SK-N-SH (cell line): ENCODE measurements around the gene BTN3A1. TPM values are rescaled to one million over a fixed set of nuclear protein-coding genes. Genes with fewer than 3 reads are reported as not detected.
"Not testable (repeated sequence)": the region's sequence is repeated elsewhere in the genome, so short reads cannot be mapped to it uniquely, and the experiment has no call there.

Experiments
- CTCF ChIA-PET: fragments of 300-600, 350-600 bp; formaldehyde crosslinking; extraction: SDS; loops from one replicate; lab custom pipeline; 2021; lab: Yijun Ruan, JAX
- POLR2A ChIA-PET: fragments of 350-600 bp; sonication (Branson Sonifier 250); formaldehyde crosslinking; extraction: SDS; loops from one replicate; lab custom pipeline; 2020; ENCODE audit warnings: antibody characterized with exemption, inconsistent platforms; lab: Yijun Ruan, JAX
- DNase-seq: peaks from one replicate; pipeline ENCODE4 v3.0.0; 2012
- H2AFZ ChIP-seq: fragments of 200-600 bp; sonication (generic); 2 replicates; pipeline ENCODE4 v1.8.1; 2016; ENCODE audit warnings: antibody characterized with exemption, mild to moderate bottlenecking, low read depth
- H3F3A ChIP-seq: fragments of 200-600 bp; sonication (generic); replicated peaks from 2 replicates; pipeline ENCODE3; 2016; ENCODE audit warnings: antibody characterized with exemption, mild to moderate bottlenecking; ENCODE audit not compliant: insufficient read depth
- H3K27ac ChIP-seq, 2 experiments: fragments of 200-500 bp in 1 of 2; fragments of 200-600 bp in 1 of 2; sonication (Bioruptor generic) in 1 of 2; sonication (generic), shearing (Covaris generic) in 1 of 2; 2 replicates each; pipeline versions ENCODE4 v1.5.1 to v1.6.1; 2014 to 2016; ENCODE audit warnings: low read depth in 2 of 2, inconsistent platforms in 1 of 2, low read length in 1 of 2, mild to moderate bottlenecking in 1 of 2, mixed read lengths in 1 of 2
- H3K27me3 ChIP-seq: fragments of 200-600 bp; sonication (generic), shearing (Covaris generic); 2 replicates; pipeline ENCODE4 v1.6.1; 2016; ENCODE audit warnings: mixed run types; ENCODE audit not compliant: insufficient read depth
- H3K36me3 ChIP-seq, 2 experiments: fragments of 200-500 bp in 1 of 2; fragments of 200-600 bp in 1 of 2; sonication (Bioruptor generic) in 1 of 2; sonication (generic) in 1 of 2; replicated peaks in 1 of 2; 2 replicates each; pipeline versions ENCODE3 to v1.5.1; 2014 to 2016; ENCODE audit warnings: low read length in 1 of 2, mild to moderate bottlenecking in 1 of 2; ENCODE audit not compliant: insufficient read depth in 2 of 2, control insufficient read depth in 1 of 2
- H3K4me1 ChIP-seq, 2 experiments: fragments of 200-500 bp in 1 of 2; fragments of 200-600 bp in 1 of 2; sonication (Bioruptor generic) in 1 of 2; sonication (generic), shearing (Covaris generic) in 1 of 2; 2 replicates each; pipeline versions ENCODE4 v1.5.1 to v1.6.1; 2014 to 2016; ENCODE audit warnings: low read depth in 1 of 2, low read length in 1 of 2, mixed run types in 1 of 2; ENCODE audit not compliant: insufficient read depth in 2 of 2, control insufficient read depth in 1 of 2
- H3K4me2 ChIP-seq: fragments of 200-600 bp; sonication (generic), shearing (Covaris generic); 2 replicates; pipeline ENCODE4 v1.6.1; 2017; ENCODE audit warnings: mixed run types
- H3K4me3 ChIP-seq, 2 experiments: fragments of 200-500 bp in 1 of 2; fragments of 200-600 bp in 1 of 2; sonication (Bioruptor generic) in 1 of 2; sonication (generic), shearing (Covaris generic) in 1 of 2; 2 replicates each; pipeline versions ENCODE4 v1.5.1 to v1.8.1; 2014 to 2016; ENCODE audit warnings: low read depth in 2 of 2, inconsistent platforms in 1 of 2, low read length in 1 of 2, mild to moderate bottlenecking in 1 of 2, mixed read lengths in 1 of 2, moderate library complexity in 1 of 2
- H3K79me2 ChIP-seq: fragments of 200-600 bp; sonication (generic); 2 replicates; pipeline ENCODE4 v1.8.1; 2017; ENCODE audit warnings: mild to moderate bottlenecking; ENCODE audit not compliant: insufficient read depth
- H3K9ac ChIP-seq: fragments of 200-600 bp; sonication (generic); 2 replicates; pipeline ENCODE4 v1.6.1; 2017; ENCODE audit warnings: mixed run types
- H3K9me2 ChIP-seq: fragments of 200-600 bp; sonication (generic); 2 replicates; pipeline ENCODE4 v1.6.1; 2017; ENCODE audit warnings: mixed run types
- H3K9me3 ChIP-seq: fragments of 200-600 bp; sonication (generic); 2 replicates; pipeline ENCODE4 v1.6.1; 2017; ENCODE audit warnings: mixed run types, mild to moderate bottlenecking, moderate library complexity
- H4K20me1 ChIP-seq: fragments of 200-600 bp; sonication (generic); 2 replicates; pipeline ENCODE4 v1.6.1; 2017; ENCODE audit warnings: mild to moderate bottlenecking, mixed run types; ENCODE audit not compliant: insufficient read depth
- CTCF ChIP-seq: fragments of 200-600 bp; sonication (generic); IDR thresholded peaks from 2 replicates; pipeline ENCODE4 v1.6.1; 2017; ENCODE audit warnings: antibody characterized with exemption, mild to moderate bottlenecking, moderate library complexity
- ELF1 ChIP-seq: IDR thresholded peaks from 2 replicates; pipeline ENCODE4 v1.4.0; 2012
- EP300 ChIP-seq, 2 experiments: IDR thresholded peaks; 2 replicates each; pipeline versions ENCODE4 v1.4.0 to v1.6.1; 2012; ENCODE audit warnings: borderline replicate concordance in 1 of 2, low read depth in 1 of 2, low read length in 1 of 2
- EZH2phosphoT487 ChIP-seq: fragments of 200-600 bp; sonication (generic); IDR thresholded peaks from 2 replicates; pipeline ENCODE4 v1.6.1; 2017; ENCODE audit warnings: low read depth, mixed run types, mild to moderate bottlenecking, antibody characterized with exemption, moderate library complexity, borderline replicate concordance
- FOSL2 ChIP-seq: IDR thresholded peaks from 2 replicates; pipeline ENCODE4 v1.4.0; 2012; ENCODE audit warnings: low read depth, mild to moderate bottlenecking, moderate library complexity, borderline replicate concordance
- GATA2 ChIP-seq: sonication (generic); formaldehyde crosslinking; IDR thresholded peaks from 2 replicates; pipeline ENCODE4 v1.5.0; 2020; ENCODE audit warnings: mild to moderate bottlenecking, missing genetic modification reagents
- MAX ChIP-seq: IDR thresholded peaks from 2 replicates; pipeline ENCODE4 v1.4.0; 2012; ENCODE audit warnings: low read depth
- MEF2A ChIP-seq: IDR thresholded peaks from 2 replicates; pipeline ENCODE4 v1.4.0; 2012; ENCODE audit warnings: low read depth, borderline replicate concordance
- NFIC ChIP-seq: IDR thresholded peaks from 2 replicates; pipeline ENCODE4 v1.4.0; 2012; ENCODE audit warnings: borderline replicate concordance
- SIN3A ChIP-seq: IDR thresholded peaks from 2 replicates; pipeline ENCODE4 v1.6.1; 2012; ENCODE audit warnings: low read depth, mild to moderate bottlenecking, low read length, moderate library complexity, borderline replicate concordance
- SMC3 ChIP-seq: IDR thresholded peaks from 2 replicates; pipeline ENCODE4 v1.6.1; 2012; ENCODE audit warnings: low read depth, low read length, improper control_type of control experiment
- USF2 ChIP-seq: fragments of 150-350 bp; IDR thresholded peaks from 2 replicates; pipeline ENCODE4 v1.6.1; 2017; ENCODE audit warnings: antibody characterized with exemption, low read length, low read depth, borderline replicate concordance
- WGBS: methylation state at CpG from one replicate; pipeline ENCODE4 v1.1.6; 2017; ENCODE audit warnings: low lambda C conversion rate; 5-methylcytosine and 5-hydroxymethylcytosine counted together
- polyA plus RNA-seq, 3 experiments: library from polyadenylated mRNA; depleted of rRNA; stranded (reverse); fragments of >200 nt; gene quantifications; 2 replicates each; pipeline ENCODE4 v1.2.3, GENCODE V29; 2012

The BTN3A1 gene
- polyA plus RNA-seq, 1 of the 3 experiments (the other 2 are of a cell fraction) = 14.2 TPM

GRCh38 chr6:26415036-26415614, 13.1 kb downstream of the BTN3A1 start (continued):
- TF ChIP-seq FOSL2 = no peak
- no peak for TF ChIP-seq GATA2 (CRISPR knock-in tag)

- Histone ChIP-seq H3K4me1 (peaks cover 0 to 3% of the 10 kb centered on the region in 2 experiments; a peak in 1 of 4 replicates), H3K27ac (no peak overlapping the region), H3K9me2 (no peaks in the 10 kb centered on the region), H3K9ac (no peak overlapping the region), H2AFZ (no peak overlapping the region), H3K9me3 (no peaks in the 10 kb centered on the region), H3K4me2 (no peak overlapping the region), H3K27me3 (no peaks in the 10 kb centered on the region), H3F3A (no peaks in the 10 kb centered on the region), H3K4me3 (no peak overlapping the region), H4K20me1 (no peaks in the 10 kb centered on the region), H3K36me3 (peaks cover 0 to 11% of the 10 kb centered on the region in 2 experiments)
- ChIA-PET POLR2A (no interaction called here), CTCF (no interaction called here)
- no peak for DNase-seq
- 30% methylated on average over 2 of the region's 2 CpGs for WGBS
- TF ChIP-seq ELF1 (no peak), SMC3 (no peak), CTCF (no peak)
- TF ChIP-seq, all 33 proteins: peak for 0
- no peaks in the 10 kb centered on the region for H3K79me2 ChIP-seq
Measured at GRCh38 chr6:26415791-26416190, 13.7 kb downstream of the BTN3A1 start.

- TF ChIP-seq EZH2phosphoT487 = no peak
- TF ChIP-seq NFIC = no peak
- TF ChIP-seq EP300 (IDR thresholded peaks at IDR 0.05; ENCODE audit: borderline replicate concordance in 1 of 2, low read depth in 1 of 2, low read length in 1 of 2) = no peak
- TF ChIP-seq FOSL2 = no peak
- TF ChIP-seq MAX = no peak
- no peak for TF ChIP-seq MEF2A
- no peak for TF ChIP-seq SIN3A
- no peak for TF ChIP-seq USF2
- TF ChIP-seq CTCF = no peak
- WGBS = 82% methylated on average over 1 of the region's 1 CpG
- Histone ChIP-seq H2AFZ (no peak overlapping the region), H3K4me3 (no peak overlapping the region), H3K9me2 (no peaks in the 10 kb centered on the region), H3K4me2 (no peak overlapping the region), H4K20me1 (no peaks in the 10 kb centered on the region), H3K36me3 (peaks cover 0 to 6% of the 10 kb centered on the region in 2 experiments), H3F3A (no peaks in the 10 kb centered on the region), H3K27ac (no peak overlapping the region), H3K27me3 (no peaks in the 10 kb centered on the region), H3K9me3 (no peaks in the 10 kb centered on the region), H3K4me1 (peaks cover 0 to 5% of the 10 kb centered on the region in 2 experiments; a peak in 1 of 4 replicates), H3K79me2 (no peaks in the 10 kb centered on the region), H3K9ac (no peak overlapping the region)
- ChIA-PET CTCF (interaction anchor here (1.0 kb wide), 1 partner anchor 74 kb away, joined by 3 read pairs; no protein-coding TSS in a partner anchor), POLR2A (no interaction called here)
- DNase-seq = no peak
Measured at GRCh38 chr6:26416288-26416687, 14.2 kb downstream of the BTN3A1 start.

- CTCF ChIA-PET = interaction anchor here (2.1 kb wide), 1 partner anchor 77 kb away, joined by 7 read pairs; no protein-coding TSS in a partner anchor
Measured at GRCh38 chr6:26418077-26418476, 16.0 kb downstream of the BTN3A1 start.

More at GRCh38 chr6:26418077-26418476, 16.0 kb downstream of the BTN3A1 start:
- POLR2A ChIA-PET, H3K9me2 ChIP-seq, H2AFZ ChIP-seq, H3F3A ChIP-seq, H3K9ac ChIP-seq, H3K36me3 ChIP-seq, DNase-seq, H3K4me1 ChIP-seq, H3K27me3 ChIP-seq, H3K4me2 ChIP-seq, H3K9me3 ChIP-seq, H3K27ac ChIP-seq, H3K4me3 ChIP-seq, H4K20me1 ChIP-seq: not testable (repeated sequence)
- H3K79me2 ChIP-seq = peaks cover 11% of the 10 kb centered on the region; the same call in 1 of the 2 replicates
- WGBS = 61% methylated on average over 2 of the region's 2 CpGs
